GM19043 (cell line): ENCODE measurements around the gene CCNT2.
"Not testable (repeated sequence)": the region's sequence is repeated elsewhere in the genome, so short reads cannot be mapped to it uniquely, and the experiment has no call there.

Source experiments
- ATAC-seq: cut with Tn5 transposase; IDR thresholded peaks from one replicate; pipeline ENCODE4 v1.9.1; 2021; ENCODE audit warnings: low read depth; ENCODE audit not compliant: unreplicated experiment

Gene CCNT2

GRCh38 chr2:134918526-134919340 is at the start of gene CCNT2:
CCNT2 (plus strand) TSS chr2:134918822; CDS start chr2:134918855, 33 bp downstream.
- ATAC-seq: peak; percentile 80

DNA sequence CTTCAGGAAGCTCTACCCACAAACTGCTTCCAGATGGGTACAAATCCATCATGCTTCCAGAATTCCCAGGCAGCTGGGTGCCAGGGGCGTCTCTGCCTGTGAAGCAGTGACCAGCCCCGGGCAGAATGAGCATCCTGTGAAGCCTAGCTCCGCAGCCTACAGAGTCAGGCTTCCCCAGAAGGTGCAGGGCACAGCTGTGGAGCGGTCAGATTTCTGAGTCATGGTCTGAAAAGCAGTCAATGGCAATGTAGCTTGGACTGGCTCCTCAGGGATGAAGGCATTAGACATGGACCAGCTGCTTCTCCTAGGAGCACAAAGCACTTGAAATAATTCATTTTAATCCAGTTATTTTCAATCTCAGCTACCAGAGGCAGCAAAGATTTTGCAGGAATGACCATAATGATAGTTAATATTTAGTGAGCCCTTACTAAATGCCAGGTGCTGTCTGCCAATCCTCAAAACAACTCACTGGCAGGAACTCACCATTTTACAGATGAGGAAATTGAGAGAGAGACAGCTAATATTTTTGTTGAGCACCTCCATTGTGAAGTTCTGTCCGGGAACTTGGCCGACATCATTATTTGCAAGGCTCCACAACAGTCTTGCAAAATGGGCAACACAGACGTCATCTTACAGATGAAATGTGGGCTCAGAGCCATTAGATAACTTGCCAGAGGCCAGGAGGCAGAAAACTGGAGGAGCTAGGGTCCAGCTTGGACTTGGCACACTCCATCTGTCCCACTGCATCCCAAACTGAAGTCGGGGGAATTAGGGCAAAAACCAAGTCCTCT is 48.5 kb upstream of the CCNT2 start:
- no peak for ATAC-seq

DNA sequence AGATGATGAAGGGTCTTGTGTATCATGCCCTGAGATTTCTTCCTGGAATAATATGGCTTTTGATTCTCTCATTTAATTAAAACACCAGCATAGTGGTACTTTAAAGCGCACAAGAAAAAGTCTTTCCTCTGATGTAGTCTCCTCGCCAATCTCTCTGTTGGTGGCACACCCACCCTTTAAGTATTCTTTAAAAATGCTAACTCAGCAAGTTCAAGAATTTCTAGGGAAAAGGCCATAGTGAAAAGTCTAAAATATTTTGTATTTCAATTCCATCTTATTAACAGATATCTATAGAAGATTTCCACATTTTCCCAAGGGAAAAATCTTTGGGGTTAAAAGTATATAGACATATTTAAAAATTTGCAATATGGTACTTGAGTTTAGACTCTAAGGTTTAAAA is 45.5 kb upstream of the CCNT2 start:
- no peak for ATAC-seq

GRCh38 chr2:134875309-134875708 is 43.3 kb upstream of the CCNT2 start:
- ATAC-seq: no peak

GRCh38 chr2:134882773-134883172 is 35.8 kb upstream of the CCNT2 start:
- ATAC-seq: no peak

DNA sequence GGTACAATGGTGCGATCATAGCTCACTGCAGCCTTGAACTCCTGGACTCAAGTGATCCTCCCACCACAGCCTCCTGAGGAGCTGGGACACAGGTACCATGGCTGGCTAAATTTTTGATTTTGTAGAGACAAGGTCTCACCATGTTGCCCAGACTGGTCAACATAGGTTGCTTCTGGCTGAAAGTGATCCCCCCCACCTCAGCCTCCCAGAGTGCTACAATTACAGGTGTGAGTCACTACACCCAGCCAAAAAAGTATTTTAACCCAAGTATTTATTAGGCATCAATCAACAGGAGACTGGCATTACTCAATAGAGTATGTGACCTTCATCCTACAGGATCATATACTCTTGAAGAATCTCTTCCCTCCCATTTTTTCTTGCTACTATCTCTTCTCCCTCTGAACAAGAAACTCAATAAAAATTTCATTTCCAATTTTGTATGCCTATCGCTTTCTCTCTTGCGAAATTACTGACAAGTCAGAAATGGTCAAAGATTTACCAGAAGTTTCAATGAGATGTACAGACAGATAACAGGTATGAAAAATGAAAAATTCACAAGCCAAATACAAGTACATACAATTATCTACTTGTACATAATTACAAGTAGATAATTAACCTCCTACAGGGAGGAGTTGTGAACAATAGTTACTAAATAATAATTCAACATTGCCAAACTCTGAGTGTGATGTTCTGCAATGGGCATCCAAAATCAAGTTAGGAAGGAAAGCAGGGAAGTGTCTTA is 34.9 kb upstream of the CCNT2 start:
- ATAC-seq: no peak

DNA sequence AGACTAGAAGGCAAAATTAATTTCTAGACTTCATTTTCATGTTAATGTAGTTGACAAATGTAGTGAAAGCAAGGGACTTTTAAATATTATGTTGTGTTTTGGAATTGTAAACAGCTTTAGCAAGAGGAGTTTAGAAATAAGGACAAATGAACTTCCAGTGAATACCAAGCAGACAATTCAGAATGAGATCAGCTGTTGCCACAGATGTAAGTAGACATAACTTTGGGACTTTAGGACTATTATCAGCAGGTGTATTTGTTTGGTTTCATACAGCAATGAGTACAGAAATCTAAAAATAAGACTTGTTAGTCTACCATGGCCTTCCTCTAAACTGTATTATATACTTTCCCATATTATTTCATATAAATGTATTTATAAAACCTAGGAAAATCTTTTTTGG is 34.2 kb upstream of the CCNT2 start:
- no peak for ATAC-seq

DNA sequence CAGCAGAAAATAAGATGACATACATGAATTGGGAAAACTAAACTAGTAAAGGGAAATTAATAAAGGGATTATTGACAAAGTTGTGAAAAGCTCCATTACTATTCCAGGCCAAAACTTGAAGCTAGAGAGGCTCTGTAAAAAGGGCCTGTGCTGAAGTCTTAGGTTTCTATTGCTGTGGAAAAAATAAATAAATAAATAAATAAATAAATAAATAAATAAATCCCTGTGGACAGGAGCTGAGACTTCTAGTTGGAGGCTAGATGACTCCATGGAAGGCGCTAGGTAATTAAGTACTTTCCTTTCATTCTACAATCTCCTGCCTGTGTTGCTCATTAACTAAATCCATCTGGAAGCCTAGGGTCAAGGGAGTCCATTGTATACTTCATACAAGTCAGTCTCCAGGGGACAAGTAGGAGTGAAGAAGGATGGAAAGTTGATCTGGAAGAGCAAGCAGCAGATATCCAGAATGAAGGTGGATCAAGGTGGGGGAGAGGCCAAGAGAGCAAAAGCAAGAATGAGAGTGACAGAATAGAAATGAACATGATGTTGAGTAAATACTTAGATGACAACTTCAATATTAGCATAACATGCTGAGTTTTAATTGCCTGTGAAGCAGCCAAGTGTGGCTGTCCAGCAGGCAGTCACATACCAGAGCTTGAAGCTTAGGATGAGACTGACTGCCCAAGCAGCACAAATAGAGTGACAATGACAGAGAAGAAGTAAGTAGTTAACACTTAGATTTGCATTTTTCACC is 26.2 kb upstream of the CCNT2 start:
- ATAC-seq: no peak

DNA sequence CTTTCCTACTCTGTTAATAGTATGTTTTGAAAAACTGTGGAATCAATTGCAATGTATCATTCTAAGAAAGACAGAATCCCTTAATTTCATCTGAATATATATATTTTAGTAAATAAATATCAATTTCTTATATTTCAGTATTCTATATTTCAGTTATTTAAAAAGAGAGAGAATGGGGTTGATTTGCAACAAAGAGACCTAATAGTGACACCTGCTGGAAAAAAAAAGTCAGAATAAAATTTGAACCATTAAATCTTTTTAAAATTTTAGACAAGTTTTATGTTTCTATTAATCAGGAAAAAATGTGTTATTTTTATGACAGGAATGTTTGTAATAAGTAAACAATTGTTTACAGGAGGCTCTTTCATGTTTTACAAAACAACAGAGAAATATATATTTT is 20.7 kb upstream of the CCNT2 start:
- no peak for ATAC-seq

- ATAC-seq: no peak
Observed at GRCh38 chr2:134899204-134899603, 19.4 kb upstream of the CCNT2 start.

GRCh38 chr2:134900151-134900550 is 18.5 kb upstream of the CCNT2 start:
- no peak for ATAC-seq

- ATAC-seq: not testable (repeated sequence)
Observed at GRCh38 chr2:134903701-134904100, 14.9 kb upstream of the CCNT2 start.

GRCh38 chr2:134905168-134905567 is 13.5 kb upstream of the CCNT2 start:
- no peak for ATAC-seq

DNA sequence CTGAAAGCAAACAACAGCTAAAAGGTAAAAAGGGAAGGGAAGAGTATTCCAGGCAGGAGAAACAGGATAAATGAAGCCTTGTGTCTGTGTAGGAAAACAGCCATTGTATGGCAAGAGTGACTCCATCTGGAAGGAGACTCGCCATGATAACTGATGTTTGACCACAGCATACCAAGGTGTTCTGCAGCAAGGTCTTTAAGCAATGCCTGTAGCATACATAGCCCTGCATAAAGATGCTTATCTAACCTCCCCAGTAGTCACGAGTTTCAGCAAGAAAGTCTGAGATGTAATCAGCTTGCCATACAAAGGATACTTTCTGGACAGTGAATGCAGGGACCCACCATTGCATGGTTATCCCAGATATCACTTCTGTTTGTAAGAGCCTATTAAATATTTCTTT is 11.9 kb upstream of the CCNT2 start:
- ATAC-seq: no peak

DNA sequence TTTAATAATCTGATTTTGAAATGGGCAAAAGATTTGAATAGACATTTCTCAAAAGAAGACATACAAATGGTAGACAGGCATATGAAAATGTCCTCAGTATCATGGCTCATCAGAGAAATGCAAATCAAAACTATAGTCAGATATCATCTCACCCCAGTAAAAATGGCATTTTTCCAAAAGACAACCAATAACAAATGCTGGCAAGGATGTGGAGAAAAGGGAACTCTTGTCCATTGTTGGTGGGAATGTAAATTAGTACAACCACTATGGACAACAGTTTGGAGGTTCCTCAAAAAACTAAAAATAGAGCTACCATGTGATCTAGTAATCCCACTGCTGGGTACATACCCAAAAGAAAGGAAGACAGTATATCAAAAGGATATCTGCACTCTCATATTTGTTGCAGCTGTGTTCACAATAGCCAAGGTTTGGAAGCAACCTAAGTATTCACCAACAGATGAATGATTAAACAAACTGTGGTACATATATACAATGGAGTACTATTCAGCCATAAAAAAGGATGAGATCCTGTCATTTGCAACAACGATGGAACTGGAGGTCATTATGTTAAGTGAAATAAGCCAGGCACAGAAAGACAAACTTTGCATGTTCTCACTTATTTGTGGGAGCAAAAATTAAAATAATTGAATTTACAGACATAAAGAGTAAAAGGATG is 11.0 kb upstream of the CCNT2 start:
- not testable (repeated sequence) for ATAC-seq

DNA sequence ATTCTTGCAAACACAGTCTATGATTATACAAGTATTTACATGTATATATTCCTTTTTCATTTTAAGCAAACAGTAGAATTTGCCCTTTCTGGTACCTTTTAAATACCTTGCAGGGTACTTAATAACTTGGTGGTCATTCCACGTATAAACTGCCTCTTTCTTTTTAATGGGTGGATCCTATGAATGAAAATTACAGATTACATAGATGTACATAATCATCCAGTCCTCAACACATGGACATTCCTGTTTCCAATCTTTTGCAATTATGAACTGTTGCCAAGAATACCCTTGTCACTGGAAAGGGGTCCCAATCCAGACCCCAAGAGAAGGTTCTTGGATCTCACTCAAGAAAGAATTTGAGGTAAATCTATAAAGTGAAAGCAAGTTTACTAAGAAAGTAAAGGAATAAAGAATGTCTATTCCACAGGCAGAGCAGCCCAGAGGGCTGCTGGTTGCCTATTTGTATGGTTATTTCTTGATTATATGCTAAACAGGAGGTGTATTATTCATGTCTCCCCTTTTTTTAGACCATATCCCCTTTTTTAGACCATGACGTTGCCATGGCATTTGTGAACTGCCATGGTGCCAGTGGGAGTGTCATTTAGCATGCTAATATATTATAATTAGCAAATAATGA is 7.7 kb upstream of the CCNT2 start:
- no peak for ATAC-seq

- ATAC-seq: no peak
Observed at GRCh38 chr2:134911400-134911785, 7.2 kb upstream of the CCNT2 start.

GRCh38 chr2:134912361-134912760 is 6.3 kb upstream of the CCNT2 start:
- ATAC-seq: no peak

DNA sequence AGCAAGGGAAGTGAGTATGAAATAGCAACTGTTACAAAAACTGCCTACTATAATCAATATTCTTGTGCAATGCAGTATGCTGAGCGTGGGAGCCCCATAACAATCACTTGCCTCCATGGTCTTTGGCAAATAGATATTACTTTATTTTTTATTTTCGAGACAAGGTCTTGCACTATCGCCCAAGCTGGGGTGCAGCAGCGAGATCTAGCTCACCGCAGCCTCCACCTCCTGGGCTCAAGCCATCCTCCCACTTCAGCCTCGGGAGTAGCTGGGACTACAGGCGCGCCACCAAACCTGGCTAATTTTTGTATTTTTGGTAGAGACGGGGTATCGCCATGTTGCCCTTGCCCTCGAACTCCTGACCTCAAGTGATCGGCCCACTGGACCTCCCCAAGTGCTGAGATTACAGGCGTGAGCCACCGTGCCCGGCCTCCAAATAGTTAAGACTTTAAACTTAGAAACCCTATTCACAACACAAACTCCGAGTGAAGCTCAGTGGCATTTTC is 1.2 kb upstream of the CCNT2 start:
- no peak for ATAC-seq
